Skeletal muscle tissue (tissue), 2 donors: Measurements from ENCODE around the gene CACNG8. TPM values are rescaled to one million over a fixed set of nuclear protein-coding genes. Genes with fewer than 3 reads are reported as not detected.

Source experiments
- small RNA-seq: library from RNA; depleted of rRNA; stranded (forward); fragments of <200 nt; gene quantifications from one replicate; pipeline ENCODE3, GENCODE V24; 2014
- total RNA-seq: library from RNA; depleted of rRNA; stranded (reverse); fragments of >200 nt; gene quantifications from one replicate; pipeline ENCODE4 v1.2.3, GENCODE V29; 2014

Gene CACNG8
- total RNA-seq, 1 donor from 2014 or later: under 0.01 TPM

Small RNAs within 50 kb of the gene (small RNA-seq; reads per million reads assigned to genes)
- not detected for gene AC012314.20

Other genes starting within 250 kb of the CACNG8 start
- 1.0 TPM for gene NLRP12, start 138.6 kb upstream of the CACNG8 start, total RNA-seq
- 20.9 TPM for gene MYADM, start 95.1 kb upstream of the CACNG8 start, total RNA-seq
- gene PRKCG, start 80.7 kb upstream of the CACNG8 start, total RNA-seq: not detected
- gene CACNG7, start 53.7 kb upstream of the CACNG8 start, total RNA-seq: not detected
- gene CACNG6, start 28.7 kb downstream of the CACNG8 start, total RNA-seq: 17.7 TPM
- not detected for gene VSTM1, start 101.0 kb downstream of the CACNG8 start, total RNA-seq
- not detected for gene TARM1, start 118.4 kb downstream of the CACNG8 start, total RNA-seq
- 0.52 TPM for gene OSCAR, start 137.9 kb downstream of the CACNG8 start, total RNA-seq
- 7.8 TPM for gene NDUFA3, start 139.9 kb downstream of the CACNG8 start, total RNA-seq
- 12.0 TPM for gene TFPT, start 152.7 kb downstream of the CACNG8 start, total RNA-seq
- gene PRPF31, start 152.8 kb downstream of the CACNG8 start, total RNA-seq: 34.4 TPM
- 6.3 TPM for gene CNOT3, start 174.8 kb downstream of the CACNG8 start, total RNA-seq
- gene LENG1, start 196.8 kb downstream of the CACNG8 start, total RNA-seq: 7.8 TPM
- 1.0 TPM for gene TMC4, start 210.2 kb downstream of the CACNG8 start, total RNA-seq
- 8.9 TPM for gene MBOAT7, start 226.6 kb downstream of the CACNG8 start, total RNA-seq
- gene TSEN34, start 228.4 kb downstream of the CACNG8 start, total RNA-seq: 29.7 TPM
- gene RPS9, start 237.9 kb downstream of the CACNG8 start, total RNA-seq: 4,630 TPM